ENCODE measurements around the gene LPP. TPM values are rescaled to one million over a fixed set of nuclear protein-coding genes. Genes with fewer than 3 reads are reported as not detected.
A peak's percentile ranks its signal among the peaks of the same experiment; 100 is the strongest.

Gene LPP
- total and polyA plus RNA-seq, 2 donors (not counting 1 experiment from before 2014, with no cell fraction given) = 7.6 to 81.7 TPM

- peak; percentile 33 for ATAC-seq (ENCODE audit: low read depth)
- ChIA-PET CTCF (interaction anchor here (0.6 to 3.7 kb wide), 6 partner anchors 17 to 767 kb away, joined by 3 to 15 read pairs (median 3); no protein-coding TSS in a partner anchor), POLR2A (interaction anchor here (0.9 kb wide), 1 partner anchor 13 kb away, joined by 3 read pairs; no protein-coding TSS in a partner anchor)
- Histone ChIP-seq H3K79me2 (ENCODE audit: control insufficient read depth, insufficient read depth, low read length) (peaks cover 3% of the 10 kb centered on the region), H3K4me1 (ENCODE audit: control insufficient read depth in 2 of 2, insufficient read depth in 2 of 2, low read length in 2 of 2) (peaks cover 14% of the 10 kb centered on the region in 2 donors), H4K20me1 (ENCODE audit: control insufficient read depth, insufficient read depth, low read length, poor library complexity, severe bottlenecking) (no peaks in the 10 kb centered on the region), H3K27ac (ENCODE audit: low read length in 2 of 2) (no peak overlapping the region), H3K27me3 (replicated peaks in 1 of 4; ENCODE audit: control extremely low read depth in 1 of 4, control insufficient read depth in 3 of 4, insufficient read depth in 4 of 4, low read length in 3 of 4) (no peaks in the 10 kb centered on the region), H2AFZ (ENCODE audit: insufficient read depth, low read depth, low read length, poor library complexity, severe bottlenecking) (no peak overlapping the region), H3K9me3 (ENCODE audit: control extremely low read depth in 1 of 3, control insufficient read depth in 2 of 3, insufficient read depth in 1 of 3, low read length in 2 of 3) (peaks cover 3 to 29% (median 11%) of the 10 kb centered on the region in 3 donors), H3K9ac (ENCODE audit: low read length) (peak overlapping the region; percentile 24), H3K4me2 (replicated peaks; ENCODE audit: low read depth, low read length, poor library complexity, severe bottlenecking) (peak overlapping the region; percentile 46), H3K4me3 (ENCODE audit: control extremely low read depth in 1 of 5, extremely low read depth in 1 of 5, insufficient read depth in 1 of 5, low read depth in 2 of 5, low read length in 4 of 5) (peak overlapping the region in 3 of 5 experiments; percentile 8 to 26 (median 9)), H3K36me3 (replicated peaks in 1 of 2; ENCODE audit: control extremely low read depth in 1 of 2, control insufficient read depth in 1 of 2, extremely low read depth in 1 of 2, insufficient read depth in 2 of 2, low read length in 1 of 2) (peaks cover 0 to 1% of the 10 kb centered on the region in 2 experiments)
- TF ChIP-seq, protein P1, sequence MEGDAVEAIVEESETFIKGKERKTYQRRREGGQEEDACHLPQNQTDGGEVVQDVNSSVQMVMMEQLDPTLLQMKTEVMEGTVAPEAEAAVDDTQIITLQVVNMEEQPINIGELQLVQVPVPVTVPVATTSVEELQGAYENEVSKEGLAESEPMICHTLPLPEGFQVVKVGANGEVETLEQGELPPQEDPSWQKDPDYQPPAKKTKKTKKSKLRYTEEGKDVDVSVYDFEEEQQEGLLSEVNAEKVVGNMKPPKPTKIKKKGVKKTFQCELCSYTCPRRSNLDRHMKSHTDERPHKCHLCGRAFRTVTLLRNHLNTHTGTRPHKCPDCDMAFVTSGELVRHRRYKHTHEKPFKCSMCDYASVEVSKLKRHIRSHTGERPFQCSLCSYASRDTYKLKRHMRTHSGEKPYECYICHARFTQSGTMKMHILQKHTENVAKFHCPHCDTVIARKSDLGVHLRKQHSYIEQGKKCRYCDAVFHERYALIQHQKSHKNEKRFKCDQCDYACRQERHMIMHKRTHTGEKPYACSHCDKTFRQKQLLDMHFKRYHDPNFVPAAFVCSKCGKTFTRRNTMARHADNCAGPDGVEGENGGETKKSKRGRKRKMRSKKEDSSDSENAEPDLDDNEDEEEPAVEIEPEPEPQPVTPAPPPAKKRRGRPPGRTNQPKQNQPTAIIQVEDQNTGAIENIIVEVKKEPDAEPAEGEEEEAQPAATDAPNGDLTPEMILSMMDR (IDR thresholded peaks at IDR 0.05) = no peak
- no peak for TF ChIP-seq EZH2 (IDR thresholded peaks at IDR 0.05; ENCODE audit: borderline replicate concordance, insufficient read depth, low read depth, low read length, poor library complexity, severe bottlenecking)
- peak; percentile 26 for DNase-seq
- H3K9me3 Mint-ChIP-seq (ENCODE audit: insufficient read depth) = peaks cover 12% of the 10 kb centered on the region
- H3K4me3 Mint-ChIP-seq = peak overlapping the region; percentile 27
- H3K27ac Mint-ChIP-seq = no peak overlapping the region
- H3K4me1 Mint-ChIP-seq = peaks cover 28% of the 10 kb centered on the region
- H3K27me3 Mint-ChIP-seq = no peaks in the 10 kb centered on the region
- WGBS (ENCODE audit: insufficient coverage) = 6% methylated on average over 3 of the region's 5 CpGs
- intact Hi-C loops (cut with micrococcal nuclease) = no loop called here
These were observed 353.3 kb downstream of the LPP start for GRCh38 chr3:188507244-188507720.

- Histone ChIP-seq H2AFZ (ENCODE audit: insufficient read depth, low read depth, low read length, poor library complexity, severe bottlenecking) (no peak overlapping the region), H3K27me3 (replicated peaks in 1 of 4; ENCODE audit: control extremely low read depth in 1 of 4, control insufficient read depth in 3 of 4, insufficient read depth in 4 of 4, low read length in 3 of 4) (no peaks in the 10 kb centered on the region), H3K9me3 (ENCODE audit: control extremely low read depth in 1 of 3, control insufficient read depth in 2 of 3, insufficient read depth in 1 of 3, low read length in 2 of 3) (peaks cover 3 to 24% (median 7%) of the 10 kb centered on the region in 3 donors), H3K4me3 (ENCODE audit: control extremely low read depth in 1 of 5, extremely low read depth in 1 of 5, insufficient read depth in 1 of 5, low read depth in 2 of 5, low read length in 4 of 5) (no peak overlapping the region), H3K36me3 (replicated peaks in 1 of 2; ENCODE audit: control extremely low read depth in 1 of 2, control insufficient read depth in 1 of 2, extremely low read depth in 1 of 2, insufficient read depth in 2 of 2, low read length in 1 of 2) (peaks cover 0 to 1% of the 10 kb centered on the region in 2 experiments), H3K4me2 (replicated peaks; ENCODE audit: low read depth, low read length, poor library complexity, severe bottlenecking) (no peak overlapping the region), H4K20me1 (ENCODE audit: control insufficient read depth, insufficient read depth, low read length, poor library complexity, severe bottlenecking) (no peaks in the 10 kb centered on the region), H3K79me2 (ENCODE audit: control insufficient read depth, insufficient read depth, low read length) (peaks cover 3% of the 10 kb centered on the region), H3K4me1 (ENCODE audit: control insufficient read depth in 2 of 2, insufficient read depth in 2 of 2, low read length in 2 of 2) (peaks cover 14% of the 10 kb centered on the region in 2 donors), H3K27ac (ENCODE audit: low read length in 2 of 2) (no peak overlapping the region), H3K9ac (ENCODE audit: low read length) (no peak overlapping the region)
- peaks cover 28% of the 10 kb centered on the region for H3K4me1 Mint-ChIP-seq
- intact Hi-C loops (cut with micrococcal nuclease) = no loop called here
- WGBS (ENCODE audit: insufficient coverage) = 100% methylated on average over 2 of the region's 6 CpGs
- ATAC-seq (ENCODE audit: low read depth) (no peak), DNase-seq (no peak)
- H3K4me3 Mint-ChIP-seq = no peak overlapping the region
- peaks cover 10% of the 10 kb centered on the region for H3K9me3 Mint-ChIP-seq (ENCODE audit: insufficient read depth)
- TF ChIP-seq, protein P1 (IDR thresholded peaks at IDR 0.05) = no peak
- TF ChIP-seq EZH2 (IDR thresholded peaks at IDR 0.05; ENCODE audit: borderline replicate concordance, insufficient read depth, low read depth, low read length, poor library complexity, severe bottlenecking) = no peak
- no peaks in the 10 kb centered on the region for H3K27me3 Mint-ChIP-seq
- POLR2A ChIA-PET = interaction anchor here (0.9 kb wide), 1 partner anchor 12 kb away, joined by 3 read pairs; no protein-coding TSS in a partner anchor
- no peak overlapping the region for H3K27ac Mint-ChIP-seq
- CTCF ChIA-PET = interaction anchor here (1.8 to 3.7 kb wide), 2 partner anchors 445 to 768 kb away, joined by 6 to 15 read pairs; no protein-coding TSS in a partner anchor
These were observed 354.5 kb downstream of the LPP start for GRCh38 chr3:188508454-188508853.
